ENCODE data around the gene FOLH1.
"Not testable (repeated sequence)": the region's sequence is repeated elsewhere in the genome, so short reads cannot be mapped to it uniquely, and the experiment has no call there.

FOLH1 gene

DNA sequence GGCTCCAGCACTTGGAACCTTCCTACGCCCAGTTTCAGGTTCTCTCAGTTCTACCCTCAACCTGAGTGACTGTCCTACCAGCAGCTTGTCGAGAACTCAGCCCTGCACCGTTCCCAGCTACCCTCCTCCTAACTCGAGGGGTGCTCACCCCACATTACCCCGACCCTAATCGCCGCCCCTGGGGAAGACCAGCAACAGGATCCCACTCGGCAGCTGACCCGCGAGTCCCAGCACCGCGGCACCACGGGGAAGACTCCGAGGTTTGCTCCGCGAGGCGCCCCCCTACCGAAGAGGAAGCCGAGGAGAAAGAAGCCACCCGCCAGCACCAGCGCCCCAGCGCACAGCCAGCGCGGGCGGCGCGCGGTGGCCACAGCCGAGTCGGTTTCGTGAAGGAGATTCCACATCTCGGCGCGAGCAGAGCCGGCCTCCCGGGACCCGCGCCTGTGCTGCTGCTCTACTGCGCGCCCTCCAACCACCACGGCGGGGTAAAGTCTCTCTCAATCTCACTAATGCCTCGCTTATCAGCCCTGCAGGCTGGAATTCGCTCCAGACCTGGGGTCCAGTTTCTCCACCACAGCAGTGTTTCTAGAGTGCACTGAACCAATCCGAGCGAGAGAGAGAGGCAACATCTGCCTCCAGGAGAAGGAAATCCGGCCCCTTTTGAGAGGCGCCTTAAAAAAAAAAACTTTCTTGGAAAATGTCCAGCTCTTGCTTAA, at the start of gene FOLH1:
Gene FOLH1, minus strand, starts transcription at position 597 of the 716 bp plus-strand sequence. Its CDS starts 193 bp downstream, at position 404.
- DNase-seq (ENCODE audit: low spot score), result peak; percentile 2

DNA sequence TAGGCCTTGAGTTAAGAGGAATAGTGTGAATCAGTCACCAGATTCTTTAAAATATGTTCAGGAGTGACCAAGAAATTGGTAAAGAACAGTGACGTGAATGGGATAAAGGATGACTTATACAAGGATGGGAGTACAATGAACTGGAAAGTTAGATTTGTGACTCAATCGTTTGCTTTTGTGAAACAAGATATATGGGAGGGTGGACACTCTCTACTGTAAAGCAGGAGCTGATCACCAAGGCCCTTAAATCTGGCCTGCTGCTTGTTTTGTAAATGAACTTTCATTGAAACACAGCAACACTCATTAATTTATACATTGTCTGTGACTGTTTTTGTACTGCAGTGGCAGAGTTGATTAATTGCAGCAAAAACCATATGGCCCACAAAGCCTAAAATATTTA, 46.7 kb upstream of the FOLH1 start:
- not testable (repeated sequence) for DNase-seq (ENCODE audit: low spot score)

DNA sequence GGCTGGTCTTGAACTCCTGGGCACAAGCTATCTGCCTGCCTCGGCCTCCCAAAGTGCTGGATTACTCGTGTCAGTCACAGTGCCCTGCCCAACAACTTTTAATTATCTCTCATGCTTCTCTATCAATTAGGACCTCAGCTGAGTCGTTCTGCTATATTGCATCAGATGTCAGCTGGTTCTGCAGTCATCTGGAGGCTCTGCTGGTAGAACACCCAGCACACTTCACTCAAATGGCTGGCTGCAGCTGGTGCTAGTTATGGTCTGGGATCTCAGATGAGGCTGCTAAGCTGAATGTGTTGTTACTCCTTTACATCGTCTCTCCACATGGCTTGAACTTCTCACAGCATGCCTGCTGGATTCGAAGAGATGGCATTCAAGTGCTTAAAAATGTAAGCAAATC, 42.8 kb upstream of the FOLH1 start:
- DNase-seq (ENCODE audit: low spot score), result not testable (repeated sequence)

DNA sequence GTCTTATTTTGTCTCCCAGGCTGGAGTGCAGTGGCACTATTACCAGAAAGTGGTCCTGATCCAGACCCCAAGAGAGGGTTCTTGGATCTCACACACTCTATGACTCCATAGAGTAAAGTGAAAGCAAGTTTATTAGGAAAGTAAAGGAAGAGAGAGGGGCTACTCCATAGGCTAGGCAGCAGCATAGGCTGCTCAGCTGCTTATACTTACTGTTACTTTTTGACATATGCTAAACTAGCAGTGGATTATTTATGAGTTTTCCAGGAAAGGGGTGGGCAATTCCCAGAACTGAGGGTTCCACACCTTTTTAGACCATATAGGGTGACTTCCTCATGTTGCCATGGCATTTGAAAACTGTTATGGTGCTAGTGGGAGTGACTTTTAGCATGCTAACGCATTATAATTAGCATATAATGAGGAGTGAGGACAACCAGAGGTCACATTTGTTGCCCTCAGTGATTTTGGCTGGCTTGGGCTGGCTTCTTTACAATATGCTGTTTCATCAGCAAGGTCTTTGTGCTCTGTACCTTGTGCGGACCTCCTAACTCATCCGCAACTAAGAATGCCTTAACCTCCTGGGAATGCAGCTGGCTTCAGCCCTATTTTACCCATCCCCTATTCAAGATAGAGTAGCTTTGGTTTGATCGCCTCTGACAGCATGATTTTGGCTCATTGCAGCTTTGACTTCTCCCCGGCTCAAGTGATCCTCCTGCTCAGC, 42.2 kb upstream of the FOLH1 start:
- DNase-seq (ENCODE audit: low spot score), result not testable (repeated sequence)

DNA sequence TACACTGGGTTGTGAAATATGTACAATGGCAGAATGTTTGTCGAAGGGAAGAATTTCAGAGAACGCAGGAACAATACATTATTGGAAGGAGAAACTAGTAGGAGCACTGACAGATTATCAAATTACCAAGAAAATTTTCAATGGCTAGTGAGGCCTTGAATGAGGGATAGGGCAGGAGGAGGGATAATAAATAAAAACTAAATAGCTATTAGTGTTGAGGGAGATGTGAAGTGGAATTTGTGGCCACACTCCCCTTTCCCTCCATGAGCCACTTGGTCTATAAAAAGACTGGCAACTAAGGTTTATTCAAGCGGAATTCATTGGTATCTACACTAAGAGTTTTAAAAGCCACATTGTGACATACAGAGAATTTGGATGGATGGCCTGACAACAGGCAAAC, 41.0 kb upstream of the FOLH1 start:
- not testable (repeated sequence) for DNase-seq (ENCODE audit: low spot score)

DNA sequence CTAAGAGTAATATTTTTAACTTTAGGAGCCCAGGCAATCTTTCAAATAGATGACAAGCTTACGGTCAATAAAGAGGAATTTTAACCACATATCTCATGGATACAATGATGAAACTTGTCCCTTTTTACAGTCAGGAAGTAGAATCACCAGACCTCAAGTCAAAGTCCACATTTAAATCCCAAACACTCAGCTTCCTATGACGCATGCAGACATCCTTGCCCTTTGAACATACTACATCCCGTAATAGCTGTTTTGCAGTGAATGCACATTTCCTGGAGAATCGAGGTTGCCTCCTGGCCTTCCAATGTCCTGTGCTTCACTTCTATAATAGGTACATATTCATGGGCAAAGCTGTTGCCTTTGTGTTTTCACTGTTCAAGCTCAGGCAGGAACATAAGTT, 25.3 kb upstream of the FOLH1 start:
- DNase-seq (ENCODE audit: low spot score), result not testable (repeated sequence)

DNA sequence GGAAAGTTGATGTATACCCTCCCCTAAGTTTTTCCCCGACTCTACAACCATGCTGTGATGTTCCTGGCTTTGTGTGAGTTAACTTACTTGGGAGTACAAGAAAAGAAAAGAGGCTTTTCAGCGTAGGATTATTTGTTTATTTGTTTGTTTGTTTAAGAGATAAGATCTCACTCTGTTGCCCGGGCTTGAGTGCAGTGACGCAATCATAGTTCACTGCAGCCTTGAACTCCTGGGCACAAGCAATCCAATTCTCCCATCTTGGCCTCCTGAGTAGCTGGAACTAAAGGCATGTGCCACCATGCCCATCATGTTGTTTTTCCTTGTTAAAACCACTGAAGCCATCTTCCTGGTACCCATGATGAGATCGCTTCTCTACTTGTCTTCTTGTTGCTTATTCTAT, 24.6 kb upstream of the FOLH1 start:
- DNase-seq (ENCODE audit: low spot score), result not testable (repeated sequence)

DNA sequence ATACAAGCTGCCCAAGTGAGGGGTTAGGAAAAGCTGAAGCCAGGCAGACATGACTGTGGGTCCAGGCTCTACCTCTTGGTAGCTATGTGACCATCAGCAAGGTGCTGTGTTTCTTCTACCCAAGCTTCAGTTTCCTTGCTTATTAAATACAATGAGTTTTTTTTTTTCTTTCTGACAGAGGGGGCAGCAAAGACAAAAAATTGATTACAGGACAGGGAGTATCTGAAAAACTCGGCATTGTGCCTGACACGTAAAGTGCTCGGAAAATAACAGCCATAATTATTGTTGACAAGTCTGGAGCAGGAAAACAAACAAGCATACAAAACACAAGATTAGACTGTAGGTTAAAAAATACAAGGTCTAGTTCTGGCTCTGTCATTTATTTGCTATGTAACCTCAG, 23.3 kb upstream of the FOLH1 start:
- DNase-seq (ENCODE audit: low spot score), result not testable (repeated sequence)

DNA sequence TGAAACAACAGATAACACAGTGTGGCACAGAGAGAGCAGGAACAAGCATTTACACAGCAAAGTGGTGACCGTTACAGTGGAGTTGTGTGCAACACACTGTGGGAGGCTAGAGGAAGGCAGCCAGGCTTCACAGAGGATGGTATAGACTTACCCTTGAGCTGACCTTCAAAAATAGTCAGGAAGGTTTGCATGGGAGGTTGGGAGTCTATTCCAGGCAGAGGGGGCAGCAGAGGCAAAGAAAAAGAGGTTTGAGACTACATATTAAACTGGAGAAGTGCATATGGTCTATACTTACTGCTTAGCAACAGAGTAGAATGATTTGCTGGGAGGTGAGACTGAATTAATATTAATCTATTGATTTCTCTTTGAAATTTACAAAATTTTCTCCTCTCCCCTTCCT, 22.1 kb upstream of the FOLH1 start:
- DNase-seq (ENCODE audit: low spot score), result not testable (repeated sequence)

DNA sequence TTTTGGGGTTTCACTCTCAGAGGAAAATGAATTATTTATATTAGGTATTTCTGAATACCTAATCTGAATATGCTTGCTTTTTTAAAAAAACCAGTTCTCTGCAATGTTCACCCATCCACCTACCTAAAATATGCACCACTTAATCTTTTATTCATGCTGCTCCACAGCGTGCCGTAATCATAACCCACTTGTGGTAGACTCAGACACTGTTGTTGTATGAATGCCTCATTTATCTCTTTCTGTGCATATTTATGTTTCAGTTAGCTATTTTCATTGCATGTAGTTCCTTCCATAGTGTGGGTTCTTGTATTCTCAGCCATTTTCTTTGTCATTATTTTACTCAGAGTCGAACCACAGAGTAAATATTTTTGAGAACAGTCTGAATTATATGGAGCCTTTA, 21.6 kb upstream of the FOLH1 start:
- DNase-seq (ENCODE audit: low spot score), result not testable (repeated sequence)

DNA sequence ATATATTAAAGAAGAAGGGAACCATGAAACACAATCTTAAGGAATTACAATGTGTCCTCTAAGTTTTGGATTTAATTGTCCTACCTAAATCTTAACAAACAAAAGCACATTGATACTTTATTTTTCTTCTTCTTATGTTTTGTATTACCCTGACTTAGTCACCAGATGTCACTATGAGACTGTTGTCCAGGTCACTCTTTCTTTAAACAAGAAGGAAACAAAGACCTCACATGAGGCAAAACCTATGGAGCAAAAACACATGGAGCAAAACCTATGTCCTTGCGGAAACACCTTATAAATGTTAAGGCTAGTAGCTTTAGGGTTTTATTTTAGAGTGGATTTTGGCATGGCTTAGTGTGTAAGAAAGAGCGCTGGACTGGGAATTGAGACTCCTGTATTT, 20.7 kb upstream of the FOLH1 start:
- not testable (repeated sequence) for DNase-seq (ENCODE audit: low spot score)

DNA sequence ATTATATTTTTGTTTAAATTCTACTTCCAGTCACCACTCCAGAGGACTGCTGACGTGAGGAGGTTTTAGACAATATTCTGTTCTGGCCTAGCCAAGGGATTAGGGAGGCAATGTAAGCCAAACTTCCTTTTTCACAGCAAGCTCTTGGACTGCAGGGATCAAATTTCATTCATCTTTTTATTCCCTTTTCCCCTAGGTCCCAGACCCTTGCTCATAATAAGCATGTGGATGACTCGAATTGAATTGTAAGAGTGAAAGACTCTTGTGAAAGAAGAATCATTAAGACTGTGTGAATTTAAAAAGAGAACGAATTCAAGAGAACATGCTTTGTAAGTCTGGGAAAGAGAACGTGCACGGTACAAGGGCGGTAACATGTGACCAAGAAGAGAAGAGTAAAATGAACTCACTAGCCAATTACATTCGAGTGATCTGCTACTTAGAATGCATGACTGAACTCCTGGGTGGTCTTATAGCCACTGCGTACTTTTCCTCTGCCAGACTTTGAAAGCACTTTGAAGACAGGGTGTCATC, 16.9 kb upstream of the FOLH1 start:
- not testable (repeated sequence) for DNase-seq (ENCODE audit: low spot score)

DNA sequence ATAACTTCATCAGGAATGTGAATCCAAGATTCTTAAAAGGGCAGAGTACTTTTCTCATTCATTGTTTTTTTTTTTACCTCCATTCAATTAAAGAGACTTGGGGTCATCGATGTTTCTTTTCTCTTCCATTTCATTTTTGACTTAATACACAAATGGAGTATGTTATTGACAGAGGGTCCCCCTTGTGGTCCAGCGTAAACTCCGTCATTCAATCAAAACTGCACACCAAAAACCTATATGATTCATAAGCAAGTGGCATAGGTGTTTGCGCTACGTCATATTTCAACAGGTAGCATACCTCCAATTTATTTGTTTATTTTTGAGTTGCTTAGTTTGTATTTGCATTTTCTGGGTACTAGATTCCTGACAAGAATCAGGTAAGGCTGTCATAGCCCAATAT, 12.7 kb upstream of the FOLH1 start:
- DNase-seq (ENCODE audit: low spot score), result no peak

DNA sequence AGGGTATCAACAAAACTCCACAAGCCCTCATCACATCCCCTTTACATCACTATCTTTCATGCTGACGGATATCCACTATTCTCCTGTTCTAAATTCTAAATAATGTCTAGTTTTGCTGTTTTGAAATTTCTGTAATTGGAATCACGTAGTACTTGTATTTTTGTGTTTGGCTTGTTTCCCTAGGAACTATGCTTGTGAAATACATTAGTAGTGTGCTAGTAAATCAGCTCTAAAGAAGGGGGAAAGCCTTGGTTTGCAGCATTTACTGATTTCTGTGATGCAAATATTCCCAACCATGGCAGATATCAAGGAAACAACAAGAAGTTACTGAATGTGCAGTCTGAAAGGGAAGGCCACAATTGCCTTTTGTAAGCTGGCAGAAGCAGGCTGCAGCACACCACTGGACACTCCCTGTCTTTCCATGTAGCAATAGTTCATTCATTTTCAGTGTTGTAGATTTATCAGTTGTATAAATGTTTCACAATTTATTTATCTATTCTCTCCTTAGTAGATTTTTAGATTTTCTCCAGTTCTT, 4.7 kb upstream of the FOLH1 start:
- no peak for DNase-seq (ENCODE audit: low spot score)

DNA sequence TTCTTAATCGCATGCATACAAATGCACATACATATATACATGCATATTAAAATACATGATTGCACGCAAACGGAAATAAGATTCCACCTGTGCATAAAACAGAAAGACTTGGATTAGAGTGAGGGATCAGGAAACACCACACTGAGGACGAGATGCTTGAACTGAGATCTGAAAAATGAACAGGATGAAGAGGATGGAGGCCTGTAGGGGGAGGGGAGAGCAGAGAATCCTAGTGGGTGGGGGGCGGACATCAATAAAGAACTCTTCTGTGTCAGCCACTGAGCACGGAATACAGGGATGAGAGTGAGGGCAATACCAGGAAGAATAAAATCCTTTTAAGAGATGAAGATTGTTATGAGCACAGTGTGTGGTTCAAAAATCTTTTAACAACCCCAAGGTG, 1.4 kb downstream of the FOLH1 start:
- DNase-seq (ENCODE audit: low spot score), result not testable (repeated sequence)

DNA sequence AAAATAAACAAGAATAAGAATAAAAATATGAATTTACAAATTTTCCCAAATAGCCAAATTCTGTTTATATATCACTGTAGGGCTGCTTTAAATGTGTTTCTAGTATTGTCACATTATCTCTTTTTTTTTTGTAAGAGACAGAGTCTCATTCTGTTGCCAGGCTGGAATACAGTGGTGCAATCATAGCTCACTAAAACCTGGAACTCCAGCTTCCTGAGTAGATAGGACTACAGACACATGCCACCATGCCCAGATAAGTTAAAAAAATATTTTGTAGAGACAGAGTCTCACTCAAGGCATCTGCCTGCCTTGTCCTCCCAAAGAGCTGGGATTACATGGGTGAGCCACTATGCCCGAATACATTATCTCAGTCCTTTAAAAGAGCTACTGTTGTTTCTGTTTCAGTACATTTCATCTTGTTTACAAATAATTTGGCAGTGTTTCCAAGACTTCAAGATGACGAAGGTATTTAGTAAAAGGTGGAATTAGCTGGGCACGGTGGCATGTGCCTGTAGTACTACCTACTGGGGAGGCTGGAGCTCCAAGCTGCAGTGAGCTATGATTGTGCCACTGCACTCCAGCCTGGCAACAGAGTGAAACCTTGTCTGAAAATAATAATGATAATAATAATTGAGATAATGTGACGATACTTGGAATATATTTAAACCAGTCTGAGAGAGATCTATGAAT, 6.0 kb downstream of the FOLH1 start:
- no peak for DNase-seq (ENCODE audit: low spot score)

DNA sequence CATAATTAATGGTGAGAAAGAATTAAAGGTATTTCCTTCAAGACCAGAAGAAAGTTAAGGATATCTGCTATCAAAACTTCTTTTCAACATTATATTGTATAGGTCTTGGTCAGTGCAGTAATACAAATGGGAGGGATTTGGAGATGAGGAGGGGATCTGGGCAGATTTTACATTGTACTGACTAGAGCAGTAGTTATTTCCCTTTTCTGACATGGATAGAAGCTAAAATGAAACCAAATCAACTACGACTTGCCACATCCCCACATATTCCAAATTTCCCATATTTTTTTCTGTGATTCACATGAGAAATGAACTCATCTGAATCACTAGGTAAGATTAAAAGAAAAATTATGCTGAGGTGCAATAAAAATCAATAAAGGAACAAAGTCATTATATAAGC, 11.6 kb downstream of the FOLH1 start:
- not testable (repeated sequence) for DNase-seq (ENCODE audit: low spot score)

DNA sequence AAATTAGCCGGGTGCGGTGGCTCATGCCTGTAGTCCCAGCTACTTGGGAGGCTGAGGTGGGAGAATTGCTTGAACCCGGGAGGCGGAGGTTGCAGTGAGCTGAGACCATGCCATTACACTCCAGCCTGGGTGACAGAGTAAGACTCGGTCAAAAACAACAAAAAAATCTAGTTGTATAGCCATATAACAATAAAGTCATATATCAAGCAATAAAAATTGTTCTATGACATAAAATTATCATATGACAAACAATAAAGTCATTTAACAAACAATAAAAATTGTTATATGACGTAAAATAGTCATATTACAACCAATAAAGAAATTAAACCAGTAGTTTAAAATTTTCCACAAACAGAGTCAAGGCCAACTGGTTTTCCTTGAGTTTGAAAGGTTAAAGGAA, 12.4 kb downstream of the FOLH1 start:
- not testable (repeated sequence) for DNase-seq (ENCODE audit: low spot score)

DNA sequence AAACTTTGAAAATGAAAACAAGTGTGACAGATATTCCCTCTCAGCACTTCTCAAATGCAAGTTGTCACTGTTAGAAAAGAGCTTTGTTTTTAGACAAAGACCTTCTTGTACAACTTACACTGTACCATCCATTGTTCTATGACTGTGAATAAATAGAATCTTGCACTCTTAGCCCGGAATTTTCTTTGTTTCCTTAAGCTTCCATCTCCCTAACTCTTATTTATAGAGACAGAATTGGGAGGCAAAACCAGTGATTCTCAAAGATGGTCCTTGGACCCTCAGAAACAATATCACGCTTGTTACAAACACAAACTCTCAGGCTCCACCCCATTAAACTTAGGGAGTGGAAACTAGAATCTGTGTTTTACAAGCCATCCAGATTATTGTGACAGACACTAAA, 18.1 kb downstream of the FOLH1 start:
- DNase-seq (ENCODE audit: low spot score), result not testable (repeated sequence)

DNA sequence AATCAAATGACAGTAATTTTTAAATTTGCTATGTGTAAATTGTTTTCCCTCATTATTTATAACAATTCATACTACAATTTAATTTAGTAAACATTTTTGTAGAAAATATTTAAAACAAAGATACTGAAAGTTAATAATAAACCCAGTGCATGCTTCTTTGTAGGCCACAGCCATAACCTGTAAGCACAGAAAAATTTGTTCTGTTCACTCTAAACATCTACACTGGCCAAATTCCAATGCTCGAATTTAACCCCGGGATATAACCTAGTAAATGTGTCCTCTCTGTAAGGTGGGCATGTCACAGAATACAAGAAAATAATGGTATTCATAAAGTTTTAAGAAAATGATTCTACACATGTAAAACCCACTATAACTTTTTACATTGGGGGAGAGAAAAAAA, 22.2 kb downstream of the FOLH1 start:
- not testable (repeated sequence) for DNase-seq (ENCODE audit: low spot score)

DNA sequence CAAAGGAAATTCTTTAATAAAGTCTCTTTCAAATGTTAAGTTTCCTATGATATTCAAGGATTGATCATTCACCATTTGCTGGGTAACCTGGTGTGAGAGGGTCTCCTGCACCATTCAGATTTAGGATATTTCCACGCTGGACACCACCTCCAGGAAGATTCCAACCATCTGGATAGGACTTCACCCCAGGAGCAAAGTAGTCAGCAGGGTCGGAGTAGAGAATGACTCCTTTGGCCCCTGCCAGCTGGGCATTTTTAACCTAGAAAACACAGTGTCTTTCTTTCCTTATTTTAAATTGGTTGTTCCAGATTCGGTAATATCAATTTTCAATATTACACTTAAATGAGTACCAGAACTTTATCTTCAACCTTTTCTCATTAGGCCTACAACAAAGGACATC, 22.8 kb downstream of the FOLH1 start:
- DNase-seq (ENCODE audit: low spot score), result not testable (repeated sequence)

DNA sequence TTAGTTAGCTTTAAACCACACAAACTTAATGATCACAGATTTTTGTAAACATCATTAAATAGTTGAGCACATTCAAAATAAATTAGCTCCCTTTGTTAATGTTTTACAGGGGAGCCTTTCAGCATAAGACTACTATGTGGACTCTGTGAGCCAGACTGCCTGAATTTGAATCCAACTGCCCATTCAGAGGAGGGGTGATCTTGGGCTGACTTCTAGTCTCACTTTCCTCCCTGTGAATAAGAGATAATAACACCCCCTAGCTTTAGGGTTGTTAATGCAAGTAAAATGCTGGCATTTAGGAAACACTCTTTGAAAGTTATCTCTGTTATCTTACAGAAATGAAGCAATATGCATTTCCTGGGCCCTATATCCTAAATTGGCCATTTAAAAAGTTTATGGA, 23.6 kb downstream of the FOLH1 start:
- DNase-seq (ENCODE audit: low spot score), result not testable (repeated sequence)

All from germinal center (tissue), 1 donor.